ENCODE results near the gene PINLYP. TPM values are rescaled to one million over a fixed set of nuclear protein-coding genes. Genes with fewer than 3 reads are reported as not detected.

The PINLYP gene
- total RNA-seq, 1 donor from 2014 or later: 4.7 TPM

DNA sequence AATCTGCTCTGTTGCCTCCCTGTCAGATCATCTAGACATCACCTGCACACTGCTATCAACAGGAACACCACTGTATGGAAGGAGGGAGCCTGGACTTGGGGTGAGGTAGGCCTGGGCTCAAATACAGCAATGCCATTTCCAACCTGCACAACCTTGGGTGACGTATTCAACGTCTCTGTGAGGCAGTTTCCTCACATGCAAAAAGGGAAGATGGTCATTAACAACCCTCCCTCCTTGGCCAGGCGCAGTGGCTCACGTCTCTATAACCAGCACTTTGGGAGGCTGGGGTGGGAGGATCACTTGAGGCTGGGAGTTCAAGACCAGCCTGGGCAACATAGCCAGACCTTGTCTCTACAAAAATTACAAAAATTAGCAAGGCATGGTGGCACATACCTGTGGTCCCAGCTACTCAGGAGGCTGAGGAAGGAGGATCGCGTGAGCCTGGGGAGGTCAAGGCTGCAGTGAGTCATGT lies 13.3 kb upstream of the PINLYP start:
- Histone ChIP-seq H3K36me3 (peaks cover 27% of the 10 kb centered on the region), H3K4me3 (no peak overlapping the region), H3K9me3 (no peaks in the 10 kb centered on the region), H3K4me1 (peaks cover 17% of the 10 kb centered on the region), H3K27ac (peak overlapping the region; percentile 83), H3K27me3 (no peaks in the 10 kb centered on the region)
- TF ChIP-seq, protein P1, sequence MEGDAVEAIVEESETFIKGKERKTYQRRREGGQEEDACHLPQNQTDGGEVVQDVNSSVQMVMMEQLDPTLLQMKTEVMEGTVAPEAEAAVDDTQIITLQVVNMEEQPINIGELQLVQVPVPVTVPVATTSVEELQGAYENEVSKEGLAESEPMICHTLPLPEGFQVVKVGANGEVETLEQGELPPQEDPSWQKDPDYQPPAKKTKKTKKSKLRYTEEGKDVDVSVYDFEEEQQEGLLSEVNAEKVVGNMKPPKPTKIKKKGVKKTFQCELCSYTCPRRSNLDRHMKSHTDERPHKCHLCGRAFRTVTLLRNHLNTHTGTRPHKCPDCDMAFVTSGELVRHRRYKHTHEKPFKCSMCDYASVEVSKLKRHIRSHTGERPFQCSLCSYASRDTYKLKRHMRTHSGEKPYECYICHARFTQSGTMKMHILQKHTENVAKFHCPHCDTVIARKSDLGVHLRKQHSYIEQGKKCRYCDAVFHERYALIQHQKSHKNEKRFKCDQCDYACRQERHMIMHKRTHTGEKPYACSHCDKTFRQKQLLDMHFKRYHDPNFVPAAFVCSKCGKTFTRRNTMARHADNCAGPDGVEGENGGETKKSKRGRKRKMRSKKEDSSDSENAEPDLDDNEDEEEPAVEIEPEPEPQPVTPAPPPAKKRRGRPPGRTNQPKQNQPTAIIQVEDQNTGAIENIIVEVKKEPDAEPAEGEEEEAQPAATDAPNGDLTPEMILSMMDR (IDR thresholded peaks at IDR 0.05): no peak
- intact Hi-C loops (cut with DNase I): no loop called here
- ATAC-seq (peak; percentile 7), DNase-seq (no peak)

DNA sequence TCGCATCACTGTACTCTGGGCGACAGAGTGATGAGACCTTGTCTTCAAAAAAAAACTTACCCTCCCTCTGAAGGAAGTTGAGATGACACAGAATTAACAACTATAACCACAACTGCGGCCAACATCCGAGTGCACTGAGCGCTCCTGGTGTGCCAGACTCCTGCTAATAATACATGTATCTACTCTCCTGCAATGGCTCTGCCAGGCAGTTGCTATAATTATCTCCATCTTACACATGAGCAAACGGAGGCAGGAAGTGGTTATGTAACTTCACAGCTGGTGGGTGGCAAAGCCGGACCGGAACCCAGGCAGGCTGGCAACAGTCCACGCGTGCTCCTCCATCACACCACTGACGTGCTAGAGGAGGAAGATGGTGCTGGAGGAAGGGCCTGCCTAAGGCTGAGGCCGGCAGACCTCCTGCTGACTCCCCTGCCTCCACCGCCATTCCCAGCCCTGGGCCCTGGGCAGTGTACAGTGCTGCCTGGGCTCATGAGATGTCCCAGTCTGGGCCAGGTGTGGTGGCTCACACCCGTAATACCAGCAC lies 12.8 kb upstream of the PINLYP start:
- Histone ChIP-seq H3K27ac (peak overlapping the region; percentile 83), H3K27me3 (no peaks in the 10 kb centered on the region), H3K9me3 (no peaks in the 10 kb centered on the region), H3K4me3 (no peak overlapping the region), H3K4me1 (peaks cover 17% of the 10 kb centered on the region), H3K36me3 (peaks cover 24% of the 10 kb centered on the region)
- ATAC-seq (peak; percentile 93), DNase-seq (peak; percentile 89)
- TF ChIP-seq, protein P1 (IDR thresholded peaks at IDR 0.05): no peak
- intact Hi-C loops (cut with DNase I): no loop called here

DNA sequence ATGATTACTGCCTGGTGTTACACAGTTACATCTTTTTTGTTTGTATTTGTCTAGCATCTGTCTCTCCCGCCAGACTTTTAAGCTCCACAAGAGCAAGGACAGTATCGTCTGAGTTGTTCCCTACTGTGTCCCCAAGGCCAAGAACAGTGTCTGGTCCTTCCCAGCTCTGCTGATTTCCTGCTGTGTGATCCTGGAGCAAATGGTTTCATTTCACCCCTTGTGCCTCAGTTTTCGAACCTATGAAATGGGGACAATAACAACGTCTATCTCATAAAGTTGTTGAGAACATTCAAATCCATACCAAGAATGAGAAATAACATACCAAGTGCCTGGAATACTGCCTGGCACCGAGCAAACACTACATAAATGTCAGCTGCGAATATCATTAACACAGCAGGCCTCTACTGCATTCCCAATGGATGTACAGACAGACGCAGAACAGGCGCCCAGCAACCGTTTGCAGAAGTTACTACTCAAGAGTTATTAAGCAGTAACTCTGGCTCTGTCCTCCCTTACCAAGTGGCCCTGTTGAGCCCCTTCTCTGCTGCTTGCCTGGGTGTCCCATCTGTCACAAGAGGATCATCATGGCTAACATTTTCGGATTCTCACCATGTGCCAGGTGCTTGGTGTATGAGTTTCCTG lies 11.7 kb upstream of the PINLYP start:
- intact Hi-C loops (cut with DNase I): no loop called here
- Histone ChIP-seq H3K36me3 (peaks cover 24% of the 10 kb centered on the region), H3K4me3 (no peak overlapping the region), H3K27ac (peak overlapping the region; percentile 83), H3K27me3 (no peaks in the 10 kb centered on the region), H3K4me1 (peaks cover 17% of the 10 kb centered on the region), H3K9me3 (no peaks in the 10 kb centered on the region)
- ATAC-seq (no peak), DNase-seq (no peak)
- TF ChIP-seq, protein P1 (IDR thresholded peaks at IDR 0.05): no peak

DNA sequence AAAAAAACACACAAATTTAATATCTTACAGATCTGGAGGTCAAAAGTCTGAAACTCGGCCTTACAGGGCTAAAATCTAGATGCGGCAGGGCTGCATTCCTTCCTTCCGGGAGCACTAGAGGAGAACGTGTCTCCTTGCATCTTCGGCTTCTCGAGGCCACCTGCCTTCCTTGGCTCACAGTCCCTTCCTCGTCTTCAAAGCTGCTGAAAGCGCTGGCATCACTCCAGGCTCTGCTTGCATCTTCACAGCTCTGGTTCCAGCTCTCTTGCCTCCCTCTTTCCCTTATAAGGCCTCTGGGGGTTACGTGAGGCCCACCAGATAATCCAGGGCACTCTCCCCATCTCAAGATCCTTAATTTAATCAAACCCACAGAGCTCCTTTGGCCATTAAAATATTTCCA lies 10.8 kb upstream of the PINLYP start:
- intact Hi-C loops (cut with DNase I): no loop called here
- DNase-seq (no peak), ATAC-seq (no peak)
- Histone ChIP-seq H3K36me3 (peaks cover 20% of the 10 kb centered on the region), H3K9me3 (no peaks in the 10 kb centered on the region), H3K4me1 (peaks cover 17% of the 10 kb centered on the region), H3K27ac (no peak overlapping the region), H3K27me3 (no peaks in the 10 kb centered on the region), H3K4me3 (no peak overlapping the region)
- TF ChIP-seq, protein P1 (IDR thresholded peaks at IDR 0.05): no peak

DNA sequence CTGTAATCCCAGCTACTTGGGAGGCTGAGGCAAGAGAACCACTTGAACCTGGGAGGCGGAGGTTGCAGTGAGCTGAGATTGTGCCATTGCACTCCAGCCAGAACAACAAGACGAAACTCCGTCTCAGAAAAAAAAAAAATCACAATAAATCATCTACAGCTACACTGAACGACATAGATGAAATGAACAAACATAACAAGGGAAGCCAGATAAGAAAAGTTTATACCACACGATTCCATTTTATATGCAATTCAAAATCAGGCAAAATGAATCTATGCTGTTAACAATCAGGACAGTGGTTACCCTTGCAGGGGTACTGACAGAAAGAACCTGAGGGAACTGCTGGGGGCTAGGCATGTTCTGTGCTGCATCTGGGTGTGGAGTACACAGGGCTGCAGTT lies 5.9 kb upstream of the PINLYP start:
- Histone ChIP-seq H3K27me3 (no peaks in the 10 kb centered on the region), H3K4me1 (peaks cover 10% of the 10 kb centered on the region), H3K4me3 (no peak overlapping the region), H3K9me3 (no peaks in the 10 kb centered on the region), H3K36me3 (no peaks in the 10 kb centered on the region), H3K27ac (no peak overlapping the region)
- TF ChIP-seq, protein P1 (IDR thresholded peaks at IDR 0.05): no peak
- ATAC-seq (no peak), DNase-seq (no peak)
- intact Hi-C loops (cut with DNase I): no loop called here

All from upper lobe of right lung (tissue), 1 donor.